ENCODE results near the gene ABCA13.

Gene ABCA13

DNA sequence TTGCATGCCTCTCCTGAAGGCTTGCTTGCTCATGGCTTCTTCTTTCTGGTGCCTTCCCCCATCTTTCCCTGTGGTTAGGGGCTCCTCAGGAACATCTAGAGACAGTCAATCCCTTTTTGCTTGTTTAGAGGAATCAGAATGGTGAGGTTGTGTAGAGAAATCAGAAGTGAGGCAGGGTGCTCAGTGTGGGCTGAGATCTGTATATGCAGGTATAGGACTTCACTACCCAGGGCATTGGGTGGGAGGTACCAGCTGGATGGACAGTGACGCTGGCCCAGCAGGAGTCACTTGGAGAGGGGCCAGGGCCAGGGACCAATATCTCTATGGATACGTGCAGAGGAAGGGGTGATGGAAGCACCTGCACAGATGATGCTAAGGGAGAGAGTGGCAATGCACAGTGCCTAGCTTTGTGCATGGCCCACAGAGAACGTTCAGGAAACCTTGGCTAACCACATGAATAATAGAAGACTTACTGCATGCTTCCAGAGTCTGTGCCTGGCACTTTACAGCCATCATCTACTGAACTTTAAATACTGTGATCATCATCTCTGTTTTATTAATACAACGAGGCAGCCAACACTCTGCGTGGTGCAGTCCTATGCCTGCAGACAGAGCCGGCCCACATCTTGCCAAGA lies 255.2 kb downstream of the ABCA13 start:
- POLR2A ChIA-PET, result no interaction called here
- TF ChIP-seq ZNF202 (tag by site-specific recombination; IDR thresholded peaks at IDR 0.05; ENCODE audit: borderline replicate concordance), result no peak
- TF ChIP-seq ZNF221 (tag by site-specific recombination; IDR thresholded peaks at IDR 0.05; ENCODE audit: borderline replicate concordance), result no peak
- no peak for TF ChIP-seq ZNF776 (tag by site-specific recombination; IDR thresholded peaks at IDR 0.05; ENCODE audit: borderline replicate concordance)
- no peak for TF ChIP-seq ZNF830 (tag by site-specific recombination; IDR thresholded peaks at IDR 0.05; ENCODE audit: low read depth)
- TF ChIP-seq ZNF266 (tag by site-specific recombination; IDR thresholded peaks at IDR 0.05; ENCODE audit: low read depth), result no peak
- TF ChIP-seq ZNF837 (tag by site-specific recombination; IDR thresholded peaks at IDR 0.05), result no peak
- TF ChIP-seq ZNF521 (tag by site-specific recombination; IDR thresholded peaks at IDR 0.05), result no peak
- TF ChIP-seq ZNF239 (tag by site-specific recombination; IDR thresholded peaks at IDR 0.05), result no peak
- no peak for TF ChIP-seq ZNF292 (tag by site-specific recombination; IDR thresholded peaks at IDR 0.05; ENCODE audit: borderline replicate concordance, low read depth)
- TF ChIP-seq YY1 (tag by site-specific recombination; IDR thresholded peaks at IDR 0.05), result no peak
- TF ChIP-seq KLF1 (tag by site-specific recombination; IDR thresholded peaks at IDR 0.05), result no peak
- no peak for TF ChIP-seq ZFHX2 (tag by site-specific recombination; conservative IDR thresholded peaks at IDR 0.05)
- TF ChIP-seq TRIM28 (IDR thresholded peaks at IDR 0.05; ENCODE audit: borderline replicate concordance, low read length), result no peak
- TF ChIP-seq ZFP41 (tag by site-specific recombination; IDR thresholded peaks at IDR 0.05; ENCODE audit: borderline replicate concordance), result no peak
- TF ChIP-seq ZNF670 (tag by site-specific recombination; IDR thresholded peaks at IDR 0.05; ENCODE audit: low read depth), result no peak
- TF ChIP-seq, protein P1, sequence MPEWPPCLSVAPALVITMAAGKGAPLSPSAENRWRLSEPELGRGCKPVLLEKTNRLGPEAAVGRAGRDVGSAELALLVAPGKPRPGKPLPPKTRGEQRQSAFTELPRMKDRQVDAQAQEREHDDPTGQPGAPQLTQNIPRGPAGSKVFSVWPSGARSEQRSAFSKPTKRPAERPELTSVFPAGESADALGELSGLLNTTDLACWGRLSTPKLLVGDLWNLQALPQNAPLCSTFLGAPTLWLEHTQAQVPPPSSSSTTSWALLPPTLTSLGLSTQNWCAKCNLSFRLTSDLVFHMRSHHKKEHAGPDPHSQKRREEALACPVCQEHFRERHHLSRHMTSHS (tag by site-specific recombination; IDR thresholded peaks at IDR 0.05), result no peak
- Histone ChIP-seq H3K9me3 (ENCODE audit: control insufficient read depth, insufficient read depth, low read depth, low read length) (no peaks in the 10 kb centered on the region), H3K36me3 (ENCODE audit: control insufficient read depth in 2 of 2, insufficient read depth in 1 of 2, low read length in 2 of 2) (no peaks in the 10 kb centered on the region), H3K4me1 (ENCODE audit: control insufficient read depth, insufficient read depth, low read length) (no peaks in the 10 kb centered on the region), H3K4me3 (ENCODE audit: low read depth, low read length) (no peak overlapping the region), H3K27ac (ENCODE audit: extremely low read depth, low read depth, low read length) (no peak overlapping the region)
- CTCF ChIA-PET, result no interaction called here

DNA sequence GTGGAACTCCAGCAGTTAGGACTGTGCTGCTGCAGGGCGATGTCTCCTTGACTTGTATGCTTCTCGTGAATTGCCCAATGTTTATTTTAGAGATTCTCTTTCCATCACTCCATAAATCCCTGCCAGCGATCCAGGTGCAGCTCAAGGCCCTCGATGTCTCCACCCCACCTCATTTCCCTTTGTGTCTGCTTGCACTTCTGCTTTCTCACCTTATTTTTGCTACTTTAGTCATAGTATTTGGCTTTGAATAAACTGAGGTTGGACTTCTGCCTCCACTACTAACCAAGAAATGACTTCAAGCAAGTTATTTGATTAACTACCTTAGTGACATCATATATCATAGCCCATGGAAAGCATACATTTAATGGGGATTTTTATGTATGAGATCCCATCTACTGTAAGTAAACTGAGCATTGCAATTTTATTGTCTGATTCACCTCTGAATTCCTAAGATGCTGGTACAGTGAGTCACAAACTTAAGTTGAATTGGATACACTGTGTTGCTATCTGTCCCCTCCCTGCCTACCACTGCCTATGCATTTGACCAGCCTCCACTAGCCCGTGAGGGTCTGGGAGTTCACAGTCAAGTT lies 255.8 kb downstream of the ABCA13 start:
- Histone ChIP-seq H3K27ac (ENCODE audit: extremely low read depth, low read depth, low read length) (no peak overlapping the region), H3K4me1 (ENCODE audit: control insufficient read depth, insufficient read depth, low read length) (no peaks in the 10 kb centered on the region), H3K4me3 (ENCODE audit: low read depth, low read length) (no peak overlapping the region), H3K9me3 (ENCODE audit: control insufficient read depth, insufficient read depth, low read depth, low read length) (no peaks in the 10 kb centered on the region), H3K36me3 (ENCODE audit: control insufficient read depth in 2 of 2, insufficient read depth in 1 of 2, low read length in 2 of 2) (no peaks in the 10 kb centered on the region)
- ChIA-PET POLR2A (no interaction called here), CTCF (no interaction called here)
- no peak for TF ChIP-seq BCL11B (tag by site-specific recombination; IDR thresholded peaks at IDR 0.05; ENCODE audit: low read depth)
- TF ChIP-seq ZNF174 (tag by site-specific recombination; IDR thresholded peaks at IDR 0.05), result no peak
- no peak for TF ChIP-seq KLF7 (tag by site-specific recombination; IDR thresholded peaks at IDR 0.05; ENCODE audit: borderline replicate concordance)

DNA sequence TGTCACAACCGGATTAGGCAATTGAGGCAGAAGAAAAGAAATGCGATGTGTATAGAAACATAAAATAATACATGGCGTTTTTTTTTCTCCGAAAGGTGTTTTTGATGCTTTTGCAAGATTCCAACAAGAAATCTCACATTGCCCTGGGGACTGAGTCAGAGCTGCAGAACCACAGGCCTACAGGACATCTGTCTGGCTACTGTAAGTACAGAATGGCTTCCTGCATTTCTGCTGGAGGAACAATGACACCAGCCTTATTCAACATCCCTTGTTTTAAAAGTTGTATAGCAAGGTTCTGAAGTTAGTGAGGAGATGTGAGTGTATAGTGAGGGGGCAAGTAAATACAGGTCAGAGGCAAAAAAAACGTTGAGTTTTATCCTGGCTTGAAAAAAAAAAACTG lies 256.4 kb downstream of the ABCA13 start:
- TF ChIP-seq ZNF311 (tag by site-specific recombination; IDR thresholded peaks at IDR 0.05; ENCODE audit: borderline replicate concordance) (no peak), ZNF837 (tag by site-specific recombination; IDR thresholded peaks at IDR 0.05) (no peak), ZNF48 (tag by site-specific recombination; IDR thresholded peaks at IDR 0.05) (no peak), ZNF629 (tag by site-specific recombination; IDR thresholded peaks at IDR 0.05) (no peak)
- Histone ChIP-seq H3K27ac (ENCODE audit: extremely low read depth, low read depth, low read length) (no peak overlapping the region), H3K36me3 (ENCODE audit: control insufficient read depth in 2 of 2, insufficient read depth in 1 of 2, low read length in 2 of 2) (no peaks in the 10 kb centered on the region), H3K4me3 (ENCODE audit: low read depth, low read length) (no peak overlapping the region), H3K9me3 (ENCODE audit: control insufficient read depth, insufficient read depth, low read depth, low read length) (no peaks in the 10 kb centered on the region), H3K4me1 (ENCODE audit: control insufficient read depth, insufficient read depth, low read length) (no peaks in the 10 kb centered on the region)
- POLR2A ChIA-PET, result no interaction called here
- CTCF ChIA-PET, result interaction anchor here (0.9 kb wide), 1 partner anchor 99 kb away, joined by 4 read pairs; no protein-coding TSS in a partner anchor
